ENCODE results near the gene POU2AF1. TPM values are rescaled to one million over a fixed set of nuclear protein-coding genes. Genes with fewer than 3 reads are reported as not detected.
A peak's percentile ranks its signal among the peaks of the same experiment; 100 is the strongest.

POU2AF1 gene
- total RNA-seq (0.17 TPM in 1 of 2 replicates, not detected in the other), polyA plus RNA-seq (not detected in 2 replicates), polyA minus RNA-seq (ENCODE audit: low replicate concordance) (not detected in 2 replicates)
- not detected in 2 replicates for polyA plus RNA-seq (2012)

- H4K20me1 ChIP-seq (ENCODE audit: control insufficient read depth, extremely low read depth, insufficient read depth, low read length): no peaks in the 10 kb centered on the region
- no peak within 1 kb of the TSS for H2AFZ ChIP-seq (ENCODE audit: low read length)
- no peaks in the 10 kb centered on the region for H3K36me3 ChIP-seq (ENCODE audit: control insufficient read depth, insufficient read depth, low read length)
- DNase-seq (ENCODE audit: low read depth in 2 of 2): peak in 1 of 2 donors; percentile 74
- H3K79me2 ChIP-seq (ENCODE audit: control insufficient read depth, insufficient read depth, low read length): no peaks in the 10 kb centered on the region
- no peak within 1 kb of the TSS for H3K4me2 ChIP-seq (ENCODE audit: extremely low read depth, insufficient read depth, low read length)
- H3K27ac ChIP-seq (ENCODE audit: insufficient read depth, low read length): no peak within 1 kb of the TSS
- no peak within 1 kb of the TSS for H3K4me3 ChIP-seq (replicated peaks in 1 of 4; ENCODE audit: control extremely low read depth in 1 of 4, insufficient read depth in 1 of 4, low read depth in 3 of 4, low read length in 4 of 4)
- no peak within 1 kb of the TSS for H3K9ac ChIP-seq (ENCODE audit: insufficient read depth, low read length)
- H3K9me3 ChIP-seq (ENCODE audit: control insufficient read depth, insufficient read depth, low read depth, low read length): no peaks in the 10 kb centered on the region
- no peaks in the 10 kb centered on the region for H3K27me3 ChIP-seq (ENCODE audit: control insufficient read depth, insufficient read depth, low read length)
- no peaks in the 10 kb centered on the region for H3K4me1 ChIP-seq (ENCODE audit: control insufficient read depth, extremely low read depth, insufficient read depth, low read length)
- TF ChIP-seq EZH2 (IDR thresholded peaks at IDR 0.05; ENCODE audit: low read length, missing control alignments) (no peak), CTCF (conservative IDR thresholded peaks at IDR 0.05 in 1 of 2, IDR thresholded peaks at IDR 0.05 in 1 of 2; ENCODE audit: low read depth in 1 of 2, low read length in 2 of 2) (no peak)
Measured at GRCh38 chr11:111378861-111379601, at the start of gene POU2AF1. POU2AF1 (minus strand) TSS chr11:111379275; CDS start chr11:111379177, 98 bp downstream.

GRCh38 chr11:111428113-111428876 is 49.2 kb upstream of the POU2AF1 start:
- Histone ChIP-seq H4K20me1 (ENCODE audit: control insufficient read depth, extremely low read depth, insufficient read depth, low read length) (no peaks in the 10 kb centered on the region), H3K36me3 (ENCODE audit: control insufficient read depth, insufficient read depth, low read length) (no peaks in the 10 kb centered on the region), H3K9me3 (ENCODE audit: control insufficient read depth, insufficient read depth, low read depth, low read length) (no peaks in the 10 kb centered on the region), H3K4me2 (ENCODE audit: extremely low read depth, insufficient read depth, low read length) (no peak overlapping the region), H3K4me3 (replicated peaks in 1 of 4; ENCODE audit: control extremely low read depth in 1 of 4, insufficient read depth in 1 of 4, low read depth in 3 of 4, low read length in 4 of 4) (no peak overlapping the region), H3K4me1 (ENCODE audit: control insufficient read depth, extremely low read depth, insufficient read depth, low read length) (no peaks in the 10 kb centered on the region), H2AFZ (ENCODE audit: low read length) (no peak overlapping the region), H3K79me2 (ENCODE audit: control insufficient read depth, insufficient read depth, low read length) (no peaks in the 10 kb centered on the region), H3K9ac (ENCODE audit: insufficient read depth, low read length) (no peak overlapping the region), H3K27ac (ENCODE audit: insufficient read depth, low read length) (no peak overlapping the region), H3K27me3 (ENCODE audit: control insufficient read depth, insufficient read depth, low read length) (peaks cover 9% of the 10 kb centered on the region)
- DNase-seq (ENCODE audit: low read depth in 2 of 2): no peak
- no peak for TF ChIP-seq CTCF (conservative IDR thresholded peaks at IDR 0.05 in 1 of 2, IDR thresholded peaks at IDR 0.05 in 1 of 2; ENCODE audit: low read depth in 1 of 2, low read length in 2 of 2)
- no peak for TF ChIP-seq EZH2 (IDR thresholded peaks at IDR 0.05; ENCODE audit: low read length, missing control alignments)

- H3K9me3 ChIP-seq (ENCODE audit: control insufficient read depth, insufficient read depth, low read depth, low read length): no peaks in the 10 kb centered on the region
- peaks cover 9% of the 10 kb centered on the region for H3K27me3 ChIP-seq (ENCODE audit: control insufficient read depth, insufficient read depth, low read length)
- TF ChIP-seq EZH2 (IDR thresholded peaks at IDR 0.05; ENCODE audit: low read length, missing control alignments): no peak
- TF ChIP-seq CTCF (conservative IDR thresholded peaks at IDR 0.05 in 1 of 2, IDR thresholded peaks at IDR 0.05 in 1 of 2; ENCODE audit: low read depth in 1 of 2, low read length in 2 of 2): no peak
- H4K20me1 ChIP-seq (ENCODE audit: control insufficient read depth, extremely low read depth, insufficient read depth, low read length): no peaks in the 10 kb centered on the region
- H2AFZ ChIP-seq (ENCODE audit: low read length): no peak overlapping the region
- no peak overlapping the region for H3K4me2 ChIP-seq (ENCODE audit: extremely low read depth, insufficient read depth, low read length)
- no peaks in the 10 kb centered on the region for H3K4me1 ChIP-seq (ENCODE audit: control insufficient read depth, extremely low read depth, insufficient read depth, low read length)
- no peaks in the 10 kb centered on the region for H3K79me2 ChIP-seq (ENCODE audit: control insufficient read depth, insufficient read depth, low read length)
- H3K9ac ChIP-seq (ENCODE audit: insufficient read depth, low read length): no peak overlapping the region
- H3K36me3 ChIP-seq (ENCODE audit: control insufficient read depth, insufficient read depth, low read length): no peaks in the 10 kb centered on the region
- no peak overlapping the region for H3K27ac ChIP-seq (ENCODE audit: insufficient read depth, low read length)
- DNase-seq (ENCODE audit: low read depth in 2 of 2): peak in 1 of 2 donors; percentile 39
- H3K4me3 ChIP-seq (replicated peaks in 1 of 4; ENCODE audit: control extremely low read depth in 1 of 4, insufficient read depth in 1 of 4, low read depth in 3 of 4, low read length in 4 of 4): no peak overlapping the region
Measured at GRCh38 chr11:111427471-111427912, 48.4 kb upstream of the POU2AF1 start.
